ENCODE results near the gene PLEKHG5. TPM values are rescaled to one million over a fixed set of nuclear protein-coding genes. Genes with fewer than 3 reads are reported as not detected.
"Not testable (repeated sequence)": the region's sequence is repeated elsewhere in the genome, so short reads cannot be mapped to it uniquely, and the experiment has no call there.

PLEKHG5 gene
- total and polyA plus RNA-seq, 4 experiments from 2014 or later: 1.7 to 11.8 (median 6.2) TPM

- H3K36me3 Mint-ChIP-seq: no peaks in the 10 kb centered on the region
- peak overlapping the region in 7 of 8 donors; percentile 40 to 74 (median 64) for H3K4me3 Mint-ChIP-seq
- Histone ChIP-seq H3K4me3 (ENCODE audit: low read length in 2 of 2) (no peak overlapping the region), H3K4me1 (ENCODE audit: insufficient read depth, low read length) (peaks cover 13% of the 10 kb centered on the region), H3K27me3 (ENCODE audit: insufficient read depth, low read length) (no peaks in the 10 kb centered on the region), H3K27ac (ENCODE audit: low read depth, low read length) (no peak overlapping the region), H3K9me3 (ENCODE audit: control insufficient read depth in 1 of 2, low read length in 2 of 2) (no peaks in the 10 kb centered on the region), H3K36me3 (ENCODE audit: insufficient read depth, low read length) (no peaks in the 10 kb centered on the region)
- peak overlapping the region in 3 of 7 donors; percentile 22 to 68 (median 52) for H3K27ac Mint-ChIP-seq
- no peak for DNase-seq
- no peaks in the 10 kb centered on the region for H3K9me3 Mint-ChIP-seq
- no peaks in the 10 kb centered on the region for H3K27me3 Mint-ChIP-seq
- intact Hi-C loops (cut with micrococcal nuclease): no loop called here
- ChIA-PET CTCF (ENCODE audit: partially characterized antibody) (interaction anchor here (1.9 kb wide), 1 partner anchor 150 kb away, joined by 6 read pairs; no protein-coding TSS in a partner anchor), POLR2A (ENCODE audit: partially characterized antibody) (interaction anchor here (0.8 to 1.2 kb wide), 2 partner anchors 37 to 48 kb away, joined by 3 to 7 read pairs; no protein-coding TSS in a partner anchor)
- peaks cover 13 to 38% (median 28%) of the 10 kb centered on the region in 4 donors for H3K4me1 Mint-ChIP-seq
These were observed 5.4 kb upstream of the PLEKHG5 start for GRCh38 chr1:6496890-6497214.

GRCh38 chr1:6496365-6496721, 4.9 kb upstream of the PLEKHG5 start:
- H3K4me3 Mint-ChIP-seq: peak overlapping the region; percentile 40 to 74 (median 62)
- ChIA-PET CTCF (ENCODE audit: partially characterized antibody) (interaction anchor here (1.2 to 1.5 kb wide), 2 partner anchors 16 to 150 kb away, joined by 3 to 4 read pairs; no protein-coding TSS in a partner anchor), POLR2A (ENCODE audit: partially characterized antibody) (interaction anchor here (0.8 to 1.8 kb wide), 3 partner anchors 36 to 58 kb away, joined by 3 to 7 read pairs (median 5); partner anchors contain the start of gene NOL9)
- no peaks in the 10 kb centered on the region for H3K9me3 Mint-ChIP-seq
- intact Hi-C loops (cut with micrococcal nuclease): no loop called here
- no peak for DNase-seq
- H3K27me3 Mint-ChIP-seq: peaks cover 0 to 1% of the 10 kb centered on the region in 2 donors
- peaks cover 0 to under 1% of the 10 kb centered on the region in 2 donors for H3K36me3 Mint-ChIP-seq
- H3K4me3 ChIP-seq (ENCODE audit: low read length in 2 of 2): no peak overlapping the region
- H3K4me1 Mint-ChIP-seq: peaks cover 17 to 43% (median 32%) of the 10 kb centered on the region in 4 donors
- H3K4me1 ChIP-seq (ENCODE audit: insufficient read depth, low read length): peaks cover 16% of the 10 kb centered on the region
- H3K27ac ChIP-seq (ENCODE audit: low read depth, low read length): no peak overlapping the region
- H3K36me3 ChIP-seq (ENCODE audit: insufficient read depth, low read length): no peaks in the 10 kb centered on the region
- peak overlapping the region; percentile 22 to 77 (median 68) for H3K27ac Mint-ChIP-seq
- no peaks in the 10 kb centered on the region for H3K27me3 ChIP-seq (ENCODE audit: insufficient read depth, low read length)
- H3K9me3 ChIP-seq (ENCODE audit: control insufficient read depth in 1 of 2, low read length in 2 of 2): no peaks in the 10 kb centered on the region

- CTCF ChIA-PET (ENCODE audit: partially characterized antibody): interaction anchor here (1.1 to 1.6 kb wide), 4 partner anchors 10 to 151 kb away, joined by 3 to 4 read pairs (median 4); no protein-coding TSS in a partner anchor
- Histone ChIP-seq H3K36me3 (ENCODE audit: insufficient read depth, low read length) (no peaks in the 10 kb centered on the region), H3K9me3 (ENCODE audit: control insufficient read depth in 1 of 2, low read length in 2 of 2) (no peaks in the 10 kb centered on the region), H3K27ac (ENCODE audit: low read depth, low read length) (no peak overlapping the region), H3K27me3 (ENCODE audit: insufficient read depth, low read length) (no peaks in the 10 kb centered on the region), H3K4me1 (ENCODE audit: insufficient read depth, low read length) (peaks cover 22% of the 10 kb centered on the region), H3K4me3 (ENCODE audit: low read length in 2 of 2) (no peak overlapping the region)
- intact Hi-C loops (cut with micrococcal nuclease): no loop called here
- H3K27me3 Mint-ChIP-seq: peaks cover 0 to 1% of the 10 kb centered on the region in 2 donors
- H3K36me3 Mint-ChIP-seq: peaks cover 0 to 2% of the 10 kb centered on the region in 2 donors
- DNase-seq: no peak
- H3K27ac Mint-ChIP-seq: peak overlapping the region; percentile 8 to 80 (median 72)
- peak overlapping the region; percentile 40 to 77 (median 63) for H3K4me3 Mint-ChIP-seq
- no peaks in the 10 kb centered on the region for H3K9me3 Mint-ChIP-seq
- H3K4me1 Mint-ChIP-seq: peaks cover 19 to 47% (median 35%) of the 10 kb centered on the region in 4 donors
- POLR2A ChIA-PET (ENCODE audit: partially characterized antibody): interaction anchor here (0.8 to 1.8 kb wide), 3 partner anchors 36 to 58 kb away, joined by 3 to 7 read pairs (median 5); partner anchors contain the start of gene NOL9
These were observed 4.3 kb upstream of the PLEKHG5 start for GRCh38 chr1:6495540-6496364.

- Histone ChIP-seq H3K4me3 (ENCODE audit: low read length in 2 of 2) (no peak overlapping the region), H3K4me1 (ENCODE audit: insufficient read depth, low read length) (peaks cover 28% of the 10 kb centered on the region), H3K27me3 (ENCODE audit: insufficient read depth, low read length) (no peaks in the 10 kb centered on the region), H3K27ac (ENCODE audit: low read depth, low read length) (no peak overlapping the region), H3K9me3 (ENCODE audit: control insufficient read depth in 1 of 2, low read length in 2 of 2) (no peaks in the 10 kb centered on the region), H3K36me3 (ENCODE audit: insufficient read depth, low read length) (no peaks in the 10 kb centered on the region)
- H3K27ac Mint-ChIP-seq: peak overlapping the region in 1 of 7 donors; percentile 30
- peaks cover 0 to 1% of the 10 kb centered on the region in 2 donors for H3K27me3 Mint-ChIP-seq
- DNase-seq: no peak
- CTCF ChIA-PET (ENCODE audit: partially characterized antibody): interaction anchor here (1.1 to 12.4 kb wide), 4 partner anchors 9 to 152 kb away, joined by 4 to 158 read pairs (median 4); no protein-coding TSS in a partner anchor
- H3K4me3 Mint-ChIP-seq: no peak overlapping the region
- intact Hi-C loops (cut with micrococcal nuclease): no loop called here
- no peaks in the 10 kb centered on the region for H3K9me3 Mint-ChIP-seq
- POLR2A ChIA-PET (ENCODE audit: partially characterized antibody): interaction anchor here (1.8 kb wide), 1 partner anchor 59 kb away, joined by 5 read pairs; the partner anchor contains the start of gene NOL9
- H3K36me3 Mint-ChIP-seq: peaks cover 0 to 2% of the 10 kb centered on the region in 2 donors
- peaks cover 19 to 50% (median 35%) of the 10 kb centered on the region in 4 donors for H3K4me1 Mint-ChIP-seq
These were observed 3.6 kb upstream of the PLEKHG5 start for GRCh38 chr1:6495041-6495441.

- DNase-seq: no peak
- H3K9me3 ChIP-seq (ENCODE audit: control insufficient read depth in 1 of 2, low read length in 2 of 2): no peaks in the 10 kb centered on the region
- ChIA-PET POLR2A (ENCODE audit: partially characterized antibody) (interaction anchor here (1.7 to 1.8 kb wide), 2 partner anchors 59 to 109 kb away, joined by 5 read pairs; partner anchors contain the start of gene NOL9), CTCF (ENCODE audit: partially characterized antibody) (interaction anchor here (0.7 to 12.4 kb wide), 4 partner anchors 9 to 153 kb away, joined by 3 to 158 read pairs (median 4); no protein-coding TSS in a partner anchor)
- no peaks in the 10 kb centered on the region for H3K9me3 Mint-ChIP-seq
- H3K27me3 Mint-ChIP-seq: peaks cover 0 to 1% of the 10 kb centered on the region in 2 donors
- intact Hi-C loops (cut with micrococcal nuclease): no loop called here
- H3K36me3 ChIP-seq (ENCODE audit: insufficient read depth, low read length): no peaks in the 10 kb centered on the region
- peak overlapping the region; percentile 6 to 68 (median 24) for H3K27ac Mint-ChIP-seq
- H3K4me1 ChIP-seq (ENCODE audit: insufficient read depth, low read length): peaks cover 29% of the 10 kb centered on the region
- no peaks in the 10 kb centered on the region for H3K27me3 ChIP-seq (ENCODE audit: insufficient read depth, low read length)
- H3K4me3 Mint-ChIP-seq: no peak overlapping the region
- peaks cover 0 to 2% of the 10 kb centered on the region in 2 donors for H3K36me3 Mint-ChIP-seq
- H3K4me3 ChIP-seq (ENCODE audit: low read length in 2 of 2): no peak overlapping the region
- H3K27ac ChIP-seq (ENCODE audit: low read depth, low read length): no peak overlapping the region
- peaks cover 19 to 54% (median 35%) of the 10 kb centered on the region in 4 donors for H3K4me1 Mint-ChIP-seq
These were observed 3.2 kb upstream of the PLEKHG5 start for GRCh38 chr1:6494627-6495026.

GRCh38 chr1:6493834-6494223, 2.4 kb upstream of the PLEKHG5 start:
- CTCF ChIA-PET (ENCODE audit: partially characterized antibody): interaction anchor here (0.7 to 12.4 kb wide), 6 partner anchors 53 to 154 kb away, joined by 3 to 158 read pairs (median 4); partner anchors contain the start of genes NOL9 and TAS1R1
- H3K27me3 Mint-ChIP-seq; DNase-seq; H3K4me3 ChIP-seq (ENCODE audit: low read length in 2 of 2); H3K9me3 ChIP-seq (ENCODE audit: control insufficient read depth in 1 of 2, low read length in 2 of 2); intact Hi-C loops (cut with micrococcal nuclease); H3K36me3 ChIP-seq (ENCODE audit: insufficient read depth, low read length); H3K36me3 Mint-ChIP-seq; H3K4me3 Mint-ChIP-seq; H3K27me3 ChIP-seq (ENCODE audit: insufficient read depth, low read length); H3K9me3 Mint-ChIP-seq; H3K27ac ChIP-seq (ENCODE audit: low read depth, low read length): not testable (repeated sequence)
- POLR2A ChIA-PET (ENCODE audit: partially characterized antibody): interaction anchor here (1.3 to 5.6 kb wide), 4 partner anchors 8 to 110 kb away, joined by 3 to 38 read pairs (median 16); no protein-coding TSS in a partner anchor
- Mint-ChIP-seq H3K27ac (peak overlapping the region in 1 of 7 donors; percentile 50), H3K4me1 (peaks cover 19 to 54% (median 35%) of the 10 kb centered on the region in 4 donors)
- peaks cover 29% of the 10 kb centered on the region for H3K4me1 ChIP-seq (ENCODE audit: insufficient read depth, low read length)

Data from CD4-positive, alpha-beta memory T cell (primary cell).